ENCODE results near the gene GPRC5B. TPM values are rescaled to one million over a fixed set of nuclear protein-coding genes. Genes with fewer than 3 reads are reported as not detected.

GPRC5B gene, protein sequence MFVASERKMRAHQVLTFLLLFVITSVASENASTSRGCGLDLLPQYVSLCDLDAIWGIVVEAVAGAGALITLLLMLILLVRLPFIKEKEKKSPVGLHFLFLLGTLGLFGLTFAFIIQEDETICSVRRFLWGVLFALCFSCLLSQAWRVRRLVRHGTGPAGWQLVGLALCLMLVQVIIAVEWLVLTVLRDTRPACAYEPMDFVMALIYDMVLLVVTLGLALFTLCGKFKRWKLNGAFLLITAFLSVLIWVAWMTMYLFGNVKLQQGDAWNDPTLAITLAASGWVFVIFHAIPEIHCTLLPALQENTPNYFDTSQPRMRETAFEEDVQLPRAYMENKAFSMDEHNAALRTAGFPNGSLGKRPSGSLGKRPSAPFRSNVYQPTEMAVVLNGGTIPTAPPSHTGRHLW
- total RNA-seq (100 to 1,000 TPM; 195 to 303 TPM), polyA plus RNA-seq (ENCODE audit: insufficient read depth, low read depth, low replicate concordance) (144 TPM)
- long read RNA-seq, donor 1, full-length matches to known transcripts = 57 of 83 reads
- long read RNA-seq, donor 1, partial matches to known transcripts = 26 of 83 reads
- long read RNA-seq, donor 1, other reads (novel, unspliced or antisense) = 0 of 83 reads
- long read RNA-seq, donor 2, full-length matches to known transcripts = 45 of 76 reads
- long read RNA-seq, donor 2, partial matches to known transcripts = 31 of 76 reads
- long read RNA-seq, donor 2, other reads (novel, unspliced or antisense) = 0 of 76 reads

- Histone ChIP-seq H3K9me3 (no peaks in the 10 kb centered on the region), H3K36me3 (ENCODE audit: low read depth, missing control alignments) (no peaks in the 10 kb centered on the region), H3K27ac (peak within 1 kb of the TSS; percentile 68 to 82), H3K27me3 (no peaks in the 10 kb centered on the region), H3K4me1 (peaks cover 31% of the 10 kb centered on the region), H3K4me3 (peak within 1 kb of the TSS; percentile 80 to 93)
- intact Hi-C loops (cut with DNase I; ENCODE audit: low total_unique reads) = loop anchor here (5.0 kb wide), 1 partner anchor 283 kb away; no protein-coding TSS in a partner anchor
- TF ChIP-seq POLR2A (IDR thresholded peaks at IDR 0.05) = no peak
- TF ChIP-seq, protein P1, sequence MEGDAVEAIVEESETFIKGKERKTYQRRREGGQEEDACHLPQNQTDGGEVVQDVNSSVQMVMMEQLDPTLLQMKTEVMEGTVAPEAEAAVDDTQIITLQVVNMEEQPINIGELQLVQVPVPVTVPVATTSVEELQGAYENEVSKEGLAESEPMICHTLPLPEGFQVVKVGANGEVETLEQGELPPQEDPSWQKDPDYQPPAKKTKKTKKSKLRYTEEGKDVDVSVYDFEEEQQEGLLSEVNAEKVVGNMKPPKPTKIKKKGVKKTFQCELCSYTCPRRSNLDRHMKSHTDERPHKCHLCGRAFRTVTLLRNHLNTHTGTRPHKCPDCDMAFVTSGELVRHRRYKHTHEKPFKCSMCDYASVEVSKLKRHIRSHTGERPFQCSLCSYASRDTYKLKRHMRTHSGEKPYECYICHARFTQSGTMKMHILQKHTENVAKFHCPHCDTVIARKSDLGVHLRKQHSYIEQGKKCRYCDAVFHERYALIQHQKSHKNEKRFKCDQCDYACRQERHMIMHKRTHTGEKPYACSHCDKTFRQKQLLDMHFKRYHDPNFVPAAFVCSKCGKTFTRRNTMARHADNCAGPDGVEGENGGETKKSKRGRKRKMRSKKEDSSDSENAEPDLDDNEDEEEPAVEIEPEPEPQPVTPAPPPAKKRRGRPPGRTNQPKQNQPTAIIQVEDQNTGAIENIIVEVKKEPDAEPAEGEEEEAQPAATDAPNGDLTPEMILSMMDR (IDR thresholded peaks at IDR 0.05) = peak in 1 of 3 experiments; percentile 3
- WGBS, 2 donors = 4 to 9% methylated on average over 22 to 65 of the region's 85 CpGs
- peak; percentile 71 for DNase-seq
These were observed at the start of gene GPRC5B for GRCh38 chr16:19884611-19885450. Gene GPRC5B, minus strand, starts transcription at chr16:19884848. Its CDS starts 12,003 bp downstream, at chr16:19872845.

GRCh38 chr16:19933740-19934139 lies 49.1 kb upstream of the GPRC5B start:
- no peak for TF ChIP-seq POLR2A (IDR thresholded peaks at IDR 0.05)
- TF ChIP-seq, protein P1 (IDR thresholded peaks at IDR 0.05) = no peak
- Histone ChIP-seq H3K4me3 (no peak overlapping the region), H3K9me3 (no peaks in the 10 kb centered on the region), H3K27ac (no peak overlapping the region), H3K36me3 (ENCODE audit: low read depth, missing control alignments) (no peaks in the 10 kb centered on the region), H3K4me1 (no peaks in the 10 kb centered on the region), H3K27me3 (no peaks in the 10 kb centered on the region)
- intact Hi-C loops (cut with DNase I; ENCODE audit: low total_unique reads) = no loop called here
- 51% methylated on average over 6 of the region's 6 CpGs for WGBS, 2 donors
- peak; percentile 19 for DNase-seq

- intact Hi-C loops (cut with DNase I; ENCODE audit: low total_unique reads) = no loop called here
- no peaks in the 10 kb centered on the region for H3K9me3 ChIP-seq
- H3K4me3 ChIP-seq = no peak overlapping the region
- H3K36me3 ChIP-seq (ENCODE audit: low read depth, missing control alignments) = no peaks in the 10 kb centered on the region
- TF ChIP-seq, protein P1 (IDR thresholded peaks at IDR 0.05) = no peak
- TF ChIP-seq POLR2A (IDR thresholded peaks at IDR 0.05) = no peak
- no peak for DNase-seq
- 79 to 83% methylated on average over 12 of the region's 12 CpGs for WGBS, 2 donors
- no peaks in the 10 kb centered on the region for H3K27me3 ChIP-seq
- no peak overlapping the region for H3K27ac ChIP-seq
- no peaks in the 10 kb centered on the region for H3K4me1 ChIP-seq
These were observed 44.4 kb upstream of the GPRC5B start for GRCh38 chr16:19929062-19929511.

GRCh38 chr16:19928432-19928831 lies 43.8 kb upstream of the GPRC5B start:
- 64 to 91% methylated on average over 1 of the region's 1 CpG for WGBS, 2 donors
- no peak overlapping the region for H3K4me3 ChIP-seq
- H3K9me3 ChIP-seq = no peaks in the 10 kb centered on the region
- H3K4me1 ChIP-seq = no peaks in the 10 kb centered on the region
- DNase-seq = no peak
- intact Hi-C loops (cut with DNase I; ENCODE audit: low total_unique reads) = no loop called here
- no peak overlapping the region for H3K27ac ChIP-seq
- H3K36me3 ChIP-seq (ENCODE audit: low read depth, missing control alignments) = no peaks in the 10 kb centered on the region
- no peak for TF ChIP-seq POLR2A (IDR thresholded peaks at IDR 0.05)
- no peaks in the 10 kb centered on the region for H3K27me3 ChIP-seq
